ENCODE data around the gene TCF12. TPM values are rescaled to one million over a fixed set of nuclear protein-coding genes. Genes with fewer than 3 reads are reported as not detected.

Gene TCF12
- total and polyA plus RNA-seq, 7 experiments from 2014 or later, result 51.3 to 99.4 (median 79.9) TPM

DNA sequence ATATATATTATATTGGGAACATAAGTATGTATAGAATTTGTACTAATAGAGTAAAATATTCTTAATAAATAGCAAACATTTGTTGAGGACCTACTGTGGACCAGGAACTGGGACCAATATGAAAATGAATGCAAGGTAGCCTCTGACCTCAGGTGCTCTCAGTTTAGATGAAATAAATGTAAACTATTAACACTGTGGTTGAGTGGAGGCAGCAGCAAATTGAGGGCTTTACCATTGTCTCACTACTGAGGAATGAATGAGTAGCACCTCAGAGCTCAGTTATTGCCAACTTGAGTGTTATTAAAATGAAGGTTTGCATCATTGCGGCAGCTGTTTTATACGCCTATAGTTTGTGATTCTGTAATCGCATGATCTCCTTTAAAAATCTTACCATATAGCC is 366.9 kb downstream of the TCF12 start:
- Histone ChIP-seq H3K27ac (ENCODE audit: low read depth, low read length) (no peak overlapping the region), H3K27me3 (ENCODE audit: control insufficient read depth in 2 of 2, insufficient read depth in 2 of 2, low read length in 2 of 2) (no peaks in the 10 kb centered on the region), H3K9me3 (ENCODE audit: control insufficient read depth in 2 of 3, low read length in 3 of 3) (no peaks in the 10 kb centered on the region), H3K36me3 (ENCODE audit: control insufficient read depth in 2 of 3, insufficient read depth in 3 of 3, low read length in 3 of 3) (peaks cover 0 to 42% (median 7%) of the 10 kb centered on the region in 3 experiments), H3K4me1 (ENCODE audit: control insufficient read depth in 2 of 2, insufficient read depth in 2 of 2, low read length in 2 of 2) (no peaks in the 10 kb centered on the region), H3K4me3 (ENCODE audit: low read length) (no peak overlapping the region)
- ChIA-PET POLR2A (no interaction called here), CTCF (no interaction called here)
- H3K27me3 Mint-ChIP-seq, result no peaks in the 10 kb centered on the region
- intact Hi-C loops (cut with micrococcal nuclease), result loop anchor here in 1 of 2 donors (5.0 kb wide), 1 partner anchor 118 kb away; no protein-coding TSS in a partner anchor
- no peak for DNase-seq
- peaks cover 19 to 86% (median 76%) of the 10 kb centered on the region in 5 donors for H3K36me3 Mint-ChIP-seq
- ATAC-seq, result no peak
- H3K27ac Mint-ChIP-seq, result peak overlapping the region in 2 of 9 donors; percentile 20 to 45
- H3K4me3 Mint-ChIP-seq, result no peak overlapping the region
- peaks cover 0 to 8% (median 4%) of the 10 kb centered on the region in 11 donors for H3K9me3 Mint-ChIP-seq
- peaks cover 5 to 14% (median 10%) of the 10 kb centered on the region in 7 donors for H3K4me1 Mint-ChIP-seq

DNA sequence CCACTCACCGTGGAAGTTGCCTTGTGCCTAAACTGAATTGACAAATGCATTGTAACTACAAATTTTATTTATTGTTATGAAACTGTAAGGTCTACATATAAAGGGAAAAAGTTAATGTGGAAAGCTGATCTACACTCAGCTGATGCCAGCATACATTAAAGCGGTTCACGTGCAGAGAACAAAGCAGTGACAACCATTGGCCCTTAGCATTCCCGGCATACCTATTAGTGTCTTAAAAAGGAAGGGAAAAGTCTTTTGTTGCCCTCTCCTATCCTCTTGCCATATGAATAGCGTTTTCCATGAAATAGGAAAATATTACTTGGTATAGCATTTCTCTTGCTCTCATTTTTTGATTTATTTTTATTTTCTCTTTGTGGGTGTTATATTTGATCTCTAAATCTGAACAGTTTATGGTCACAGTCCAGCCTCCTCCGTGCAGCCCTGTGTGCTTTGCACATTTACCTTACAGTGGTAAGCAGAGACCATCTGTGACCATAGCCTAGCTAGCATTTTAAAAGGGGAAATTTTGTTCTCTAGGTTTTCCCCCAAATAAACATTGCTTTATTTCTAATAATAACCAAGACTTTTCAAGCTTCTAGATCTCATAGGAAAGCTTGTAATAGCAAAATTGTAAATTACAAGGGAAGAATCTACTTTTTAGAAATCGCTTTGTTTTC is 368.1 kb downstream of the TCF12 start:
- H3K9me3 ChIP-seq (ENCODE audit: control insufficient read depth in 2 of 3, low read length in 3 of 3), result peaks cover 0 to 7% (median 0%) of the 10 kb centered on the region in 3 experiments
- H3K4me1 ChIP-seq (ENCODE audit: control insufficient read depth in 2 of 2, insufficient read depth in 2 of 2, low read length in 2 of 2), result no peaks in the 10 kb centered on the region
- no peaks in the 10 kb centered on the region for H3K27me3 ChIP-seq (ENCODE audit: control insufficient read depth in 2 of 2, insufficient read depth in 2 of 2, low read length in 2 of 2)
- peaks cover 0 to 17% (median 7%) of the 10 kb centered on the region in 11 donors for H3K9me3 Mint-ChIP-seq
- peaks cover 0 to 51% (median 7%) of the 10 kb centered on the region in 3 experiments for H3K36me3 ChIP-seq (ENCODE audit: control insufficient read depth in 2 of 3, insufficient read depth in 3 of 3, low read length in 3 of 3)
- H3K27me3 Mint-ChIP-seq, result no peaks in the 10 kb centered on the region
- CTCF ChIA-PET, result no interaction called here
- no peak overlapping the region for H3K4me3 ChIP-seq (ENCODE audit: low read length)
- POLR2A ChIA-PET, result no interaction called here
- ATAC-seq, result no peak
- H3K27ac ChIP-seq (ENCODE audit: low read depth, low read length), result no peak overlapping the region
- DNase-seq, result no peak
- peaks cover 5 to 14% (median 9%) of the 10 kb centered on the region in 7 donors for H3K4me1 Mint-ChIP-seq
- intact Hi-C loops (cut with micrococcal nuclease), result loop anchor here in 1 of 2 donors (5.0 kb wide), 1 partner anchor 119 kb away; no protein-coding TSS in a partner anchor
- H3K27ac Mint-ChIP-seq, result peak overlapping the region in 1 of 9 donors; percentile 8
- H3K36me3 Mint-ChIP-seq, result peaks cover 23 to 89% (median 79%) of the 10 kb centered on the region in 5 donors
- H3K4me3 Mint-ChIP-seq, result no peak overlapping the region

GRCh38 chr15:57287123-57287521 is 368.7 kb downstream of the TCF12 start:
- POLR2A ChIA-PET, result no interaction called here

DNA sequence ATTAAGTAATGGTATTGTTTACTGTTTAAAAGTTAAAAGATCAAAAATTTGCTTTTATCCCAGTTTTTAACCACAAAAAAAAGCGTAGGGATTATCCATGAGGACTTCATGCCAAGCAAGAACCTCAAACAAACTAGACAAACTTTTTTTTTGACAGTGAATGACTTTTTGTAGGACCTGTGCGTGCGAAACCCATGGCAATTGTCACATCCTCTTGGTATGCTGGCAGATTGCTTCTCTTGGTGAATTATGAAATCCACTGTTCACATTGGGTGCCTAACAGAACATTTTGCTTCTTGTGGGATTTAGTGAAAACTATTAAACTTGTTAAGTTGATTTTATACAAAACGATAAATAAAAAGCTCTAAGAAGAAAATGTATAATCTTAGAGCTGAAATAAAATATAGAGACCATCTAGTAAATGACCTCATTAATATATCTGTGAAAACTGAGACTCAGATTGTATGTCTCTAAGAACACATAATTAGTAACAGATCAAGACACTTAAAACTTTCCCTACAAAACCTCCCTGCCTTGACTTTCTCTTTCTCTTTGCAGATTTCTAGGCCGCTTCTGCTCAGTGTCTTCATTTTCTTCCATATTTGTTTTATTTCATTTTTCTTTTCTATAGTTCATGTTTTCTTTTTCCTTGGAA is 370.6 kb downstream of the TCF12 start:
- Mint-ChIP-seq H3K36me3 (peaks cover 13 to 80% (median 76%) of the 10 kb centered on the region in 5 donors), H3K4me3 (no peak overlapping the region), H3K27me3 (no peaks in the 10 kb centered on the region), H3K27ac (peak overlapping the region in 1 of 9 donors; percentile 46), H3K4me1 (peaks cover 5 to 8% (median 7%) of the 10 kb centered on the region in 7 donors), H3K9me3 (peaks cover 0 to 32% (median 9%) of the 10 kb centered on the region in 11 donors)
- Histone ChIP-seq H3K27me3 (ENCODE audit: control insufficient read depth in 2 of 2, insufficient read depth in 2 of 2, low read length in 2 of 2) (no peaks in the 10 kb centered on the region), H3K36me3 (ENCODE audit: control insufficient read depth in 2 of 3, insufficient read depth in 3 of 3, low read length in 3 of 3) (peaks cover 0 to 39% (median 0%) of the 10 kb centered on the region in 3 experiments), H3K27ac (ENCODE audit: low read depth, low read length) (no peak overlapping the region), H3K4me3 (ENCODE audit: low read length) (no peak overlapping the region), H3K9me3 (ENCODE audit: control insufficient read depth in 2 of 3, low read length in 3 of 3) (peaks cover 0 to 8% (median 0%) of the 10 kb centered on the region in 3 experiments), H3K4me1 (ENCODE audit: control insufficient read depth in 2 of 2, insufficient read depth in 2 of 2, low read length in 2 of 2) (no peaks in the 10 kb centered on the region)
- intact Hi-C loops (cut with micrococcal nuclease), result loop anchor here in 1 of 2 donors (5.0 kb wide), 1 partner anchor 122 kb away; no protein-coding TSS in a partner anchor
- ATAC-seq (no peak), DNase-seq (no peak)
- POLR2A ChIA-PET, result no interaction called here
- CTCF ChIA-PET, result no interaction called here

More at GRCh38 chr15:57287123-57287521, 368.7 kb downstream of the TCF12 start:
- peaks cover 0 to 51% (median 4%) of the 10 kb centered on the region in 3 experiments for H3K36me3 ChIP-seq (ENCODE audit: control insufficient read depth in 2 of 3, insufficient read depth in 3 of 3, low read length in 3 of 3)
- no peak for DNase-seq
- H3K27me3 Mint-ChIP-seq, result no peaks in the 10 kb centered on the region
- peaks cover 0 to 8% (median 0%) of the 10 kb centered on the region in 3 experiments for H3K9me3 ChIP-seq (ENCODE audit: control insufficient read depth in 2 of 3, low read length in 3 of 3)
- no peak overlapping the region for H3K4me3 ChIP-seq (ENCODE audit: low read length)
- no peak overlapping the region for H3K27ac Mint-ChIP-seq
- ATAC-seq, result no peak
- H3K9me3 Mint-ChIP-seq, result peaks cover 0 to 22% (median 8%) of the 10 kb centered on the region in 11 donors
- no peak overlapping the region for H3K4me3 Mint-ChIP-seq
- intact Hi-C loops (cut with micrococcal nuclease), result loop anchor here in 1 of 2 donors (5.0 kb wide), 1 partner anchor 120 kb away; no protein-coding TSS in a partner anchor
- H3K27ac ChIP-seq (ENCODE audit: low read depth, low read length), result no peak overlapping the region
- H3K27me3 ChIP-seq (ENCODE audit: control insufficient read depth in 2 of 2, insufficient read depth in 2 of 2, low read length in 2 of 2), result no peaks in the 10 kb centered on the region
- H3K36me3 Mint-ChIP-seq, result peaks cover 23 to 91% (median 81%) of the 10 kb centered on the region in 5 donors
- peaks cover 5 to 14% (median 9%) of the 10 kb centered on the region in 7 donors for H3K4me1 Mint-ChIP-seq
- no peaks in the 10 kb centered on the region for H3K4me1 ChIP-seq (ENCODE audit: control insufficient read depth in 2 of 2, insufficient read depth in 2 of 2, low read length in 2 of 2)
- CTCF ChIA-PET, result no interaction called here

DNA sequence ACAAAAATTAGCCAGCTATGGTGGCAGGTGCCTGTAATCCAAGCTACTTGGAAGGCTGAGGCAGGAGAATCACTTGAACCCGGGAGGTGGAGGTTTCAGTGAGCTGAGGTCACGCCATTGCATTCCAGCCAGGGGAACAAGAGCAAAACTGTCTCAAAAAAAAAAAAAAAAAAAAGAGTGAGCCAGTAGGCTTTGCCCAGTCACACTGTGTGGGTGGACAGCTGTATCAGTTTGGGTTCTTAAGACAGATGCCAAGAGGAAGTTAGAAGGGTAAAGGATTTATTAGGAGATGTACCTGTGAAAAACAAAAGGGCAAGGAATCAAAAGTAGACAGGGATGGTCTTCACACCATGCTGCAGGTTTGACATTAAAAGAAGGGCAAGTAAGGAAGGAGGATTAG is 371.7 kb downstream of the TCF12 start:
- Histone ChIP-seq H3K4me3 (ENCODE audit: low read length) (no peak overlapping the region), H3K27ac (ENCODE audit: low read depth, low read length) (no peak overlapping the region), H3K4me1 (ENCODE audit: control insufficient read depth in 2 of 2, insufficient read depth in 2 of 2, low read length in 2 of 2) (no peaks in the 10 kb centered on the region), H3K9me3 (ENCODE audit: control insufficient read depth in 2 of 3, low read length in 3 of 3) (peaks cover 0 to 8% (median 0%) of the 10 kb centered on the region in 3 experiments), H3K27me3 (ENCODE audit: control insufficient read depth in 2 of 2, insufficient read depth in 2 of 2, low read length in 2 of 2) (no peaks in the 10 kb centered on the region), H3K36me3 (ENCODE audit: control insufficient read depth in 2 of 3, insufficient read depth in 3 of 3, low read length in 3 of 3) (peaks cover 0 to 39% (median 0%) of the 10 kb centered on the region in 3 experiments)
- ChIA-PET CTCF (no interaction called here), POLR2A (no interaction called here)
- no peak for ATAC-seq
- intact Hi-C loops (cut with micrococcal nuclease), result no loop called here
- no peak for DNase-seq
- Mint-ChIP-seq H3K27me3 (no peaks in the 10 kb centered on the region), H3K27ac (peak overlapping the region in 2 of 9 donors; percentile 11 to 15), H3K9me3 (peaks cover 0 to 36% (median 12%) of the 10 kb centered on the region in 11 donors), H3K4me1 (no peaks in the 10 kb centered on the region), H3K36me3 (peaks cover 7 to 71% (median 68%) of the 10 kb centered on the region in 5 donors), H3K4me3 (no peak overlapping the region)

GRCh38 chr15:57290826-57291225 is 372.4 kb downstream of the TCF12 start:
- ChIA-PET POLR2A (no interaction called here), CTCF (interaction anchor here (0.6 kb wide), 1 partner anchor 1552 kb away, joined by 3 read pairs; no protein-coding TSS in a partner anchor)
- Histone ChIP-seq H3K27me3 (ENCODE audit: control insufficient read depth in 2 of 2, insufficient read depth in 2 of 2, low read length in 2 of 2) (no peaks in the 10 kb centered on the region), H3K9me3 (ENCODE audit: control insufficient read depth in 2 of 3, low read length in 3 of 3) (peaks cover 0 to 8% (median 0%) of the 10 kb centered on the region in 3 experiments), H3K4me3 (ENCODE audit: low read length) (no peak overlapping the region), H3K36me3 (ENCODE audit: control insufficient read depth in 2 of 3, insufficient read depth in 3 of 3, low read length in 3 of 3) (peaks cover 0 to 34% (median 0%) of the 10 kb centered on the region in 3 experiments), H3K27ac (ENCODE audit: low read depth, low read length) (no peak overlapping the region), H3K4me1 (ENCODE audit: control insufficient read depth in 2 of 2, insufficient read depth in 2 of 2, low read length in 2 of 2) (no peaks in the 10 kb centered on the region)
- no peak overlapping the region for H3K27ac Mint-ChIP-seq
- no peak for DNase-seq
- intact Hi-C loops (cut with micrococcal nuclease), result no loop called here
- H3K4me1 Mint-ChIP-seq, result no peaks in the 10 kb centered on the region
- no peak for ATAC-seq
- no peaks in the 10 kb centered on the region for H3K27me3 Mint-ChIP-seq
- H3K36me3 Mint-ChIP-seq, result peaks cover 7 to 67% (median 64%) of the 10 kb centered on the region in 5 donors
- peaks cover 0 to 36% (median 12%) of the 10 kb centered on the region in 11 donors for H3K9me3 Mint-ChIP-seq
- H3K4me3 Mint-ChIP-seq, result no peak overlapping the region
